ENCODE measurements around the gene MMP11. TPM values are rescaled to one million over a fixed set of nuclear protein-coding genes. Genes with fewer than 3 reads are reported as not detected.

Gene MMP11
- total and polyA plus RNA-seq, 2 of the 4 experiments (the other 2 are of a cell fraction) = 2.2 to 6.0 TPM

- DNase-seq (no peak), ATAC-seq (ENCODE audit: low read depth) (no peak)
- H3K4ac ChIP-seq (ENCODE audit: low read depth, low read length) = no peak overlapping the region
- H3K4me3 ChIP-seq (ENCODE audit: insufficient read depth, low read depth, low read length) = no peak overlapping the region
- peaks cover 0 to 22% of the 10 kb centered on the region in 2 experiments; a peak in 3 of 4 replicates for H3K79me1 ChIP-seq (ENCODE audit: low read depth in 1 of 2, low read length in 2 of 2)
- H3K23ac ChIP-seq (ENCODE audit: low read depth, low read length) = no peak overlapping the region
- H4K5ac ChIP-seq (ENCODE audit: low read depth, low read length) = no peak overlapping the region
- BruUV-seq (replicated peaks) = no TSS peak
- H3K9ac ChIP-seq (ENCODE audit: low read depth, low read length) = no peak overlapping the region
- no peak overlapping the region for H2BK20ac ChIP-seq (ENCODE audit: low read depth, low read length)
- H2BK15ac ChIP-seq (ENCODE audit: low read depth, low read length) = no peak overlapping the region
- H2BK120ac ChIP-seq (ENCODE audit: low read depth, low read length) = no peak overlapping the region
- CTCF ChIA-PET = no interaction called here
- no CpG with 5 or more reads among the region's 11 CpGs for WGBS, 2 experiments (ENCODE audit: extremely low coverage in 2 of 2, insufficient read length in 1 of 2)
- H4K8ac ChIP-seq (ENCODE audit: low read depth in 2 of 2, low read length in 2 of 2) = no peak overlapping the region
- no peak overlapping the region for H4K91ac ChIP-seq (ENCODE audit: insufficient read depth, low read depth, low read length)
- H4K20me1 ChIP-seq (ENCODE audit: insufficient read depth, low read length) = no peaks in the 10 kb centered on the region; the same call in 1 of the 2 replicates
- H3K4me1 ChIP-seq (ENCODE audit: control insufficient read depth, insufficient read depth, low read length) = no peaks in the 10 kb centered on the region
- in situ Hi-C loops (cut with MboI; ENCODE audit: low sequenced_read_pairs) = no loop called here
- H3K18ac ChIP-seq (ENCODE audit: low read depth, low read length) = no peak overlapping the region
- H3K56ac ChIP-seq (ENCODE audit: extremely low read depth, insufficient read depth, low read length) = no peak overlapping the region
- no peak for TF ChIP-seq NFE2L2 (IDR thresholded peaks at IDR 0.05; ENCODE audit: low read depth, low read length)
- H3K14ac ChIP-seq (replicated peaks; ENCODE audit: low read depth, low read length) = no peak overlapping the region
- POLR2A ChIA-PET (ENCODE audit: unreplicated experiment) = no interaction called here
- no peak overlapping the region for H3K27ac ChIP-seq (ENCODE audit: insufficient read depth, low read length)
- intact Hi-C loops (cut with micrococcal nuclease) = no loop called here
- H3K27me3 ChIP-seq (ENCODE audit: control insufficient read depth, insufficient read depth, low read length) = no peaks in the 10 kb centered on the region
- no peak overlapping the region for H3K4me2 ChIP-seq (ENCODE audit: low read depth, low read length)
- peaks cover 71% of the 10 kb centered on the region for H3K36me3 ChIP-seq (ENCODE audit: control insufficient read depth, insufficient read depth, low read length)
- H3K9me1 ChIP-seq (ENCODE audit: insufficient read depth, low read length) = no peaks in the 10 kb centered on the region
- no peak overlapping the region for H2BK5ac ChIP-seq (ENCODE audit: low read depth, low read length, poor library complexity, severe bottlenecking)
- no peak overlapping the region for H2AK5ac ChIP-seq (ENCODE audit: low read depth, low read length)
- no peak overlapping the region for H2AFZ ChIP-seq (replicated peaks; ENCODE audit: low read length, poor library complexity)
- peak overlapping the region; percentile 55 for H2AK9ac ChIP-seq (replicated peaks; ENCODE audit: low read depth, low read length, poor library complexity)
- H3K9me3 ChIP-seq (ENCODE audit: control insufficient read depth, insufficient read depth, low read length) = no peaks in the 10 kb centered on the region
- dilution Hi-C loops (cut with HindIII; ENCODE audit: low sequenced_read_pairs, unreplicated experiment) = no loop called here
These were observed 28.7 kb downstream of the MMP11 start for GRCh38 chr22:23801238-23801821.

Data from IMR-90 (cell line).